Measurements from ENCODE around the gene BTBD16.

BTBD16 gene

DNA sequence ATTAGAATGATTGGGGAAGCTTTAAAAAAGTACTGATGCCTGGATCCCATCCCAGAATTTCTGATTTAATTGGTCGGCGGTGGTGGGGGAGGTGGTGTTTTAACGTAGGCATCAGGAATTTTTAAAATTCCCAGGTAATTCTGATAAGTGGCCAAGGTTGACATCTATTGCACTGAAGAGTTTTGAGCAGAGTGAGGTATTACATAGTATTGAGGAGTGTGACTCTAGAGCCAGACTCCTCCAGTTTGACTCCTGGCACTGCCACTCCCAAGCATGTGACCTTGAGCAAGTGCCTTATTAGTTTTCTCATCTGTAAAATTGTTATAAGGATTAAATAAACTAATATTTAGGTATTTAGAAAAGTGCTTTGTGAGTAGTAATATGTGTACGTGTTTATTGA, 109.6 kb downstream of the BTBD16 start:
- DNase-seq (ENCODE audit: extremely low read depth, insufficient read length): no peak
- no peaks in the 10 kb centered on the region for H3K36me3 ChIP-seq (ENCODE audit: control insufficient read depth, insufficient read depth, low read length)

DNA sequence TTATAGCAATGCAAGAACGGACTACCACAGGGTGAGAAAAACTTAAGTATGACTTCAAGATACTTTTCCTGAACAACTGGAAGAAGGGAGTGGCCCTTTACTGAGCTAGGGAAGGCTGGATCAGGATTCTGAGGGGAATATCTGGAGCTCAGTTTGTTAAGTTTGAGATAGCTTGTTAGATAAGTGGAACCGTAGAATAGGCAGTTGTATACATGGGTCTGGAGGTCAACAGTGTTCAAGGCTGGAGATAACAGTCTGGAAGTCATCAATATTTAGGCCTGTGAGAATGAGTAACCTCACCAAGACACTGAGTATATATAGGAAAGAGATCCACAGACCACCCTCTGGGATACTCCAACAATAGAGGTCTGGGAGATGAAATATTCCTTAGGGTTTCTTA, 110.6 kb downstream of the BTBD16 start:
- DNase-seq (ENCODE audit: extremely low read depth, insufficient read length): no peak
- no peak overlapping the region for H3K4me3 ChIP-seq (replicated peaks; ENCODE audit: low read depth, low read length)
- TF ChIP-seq, protein P1, sequence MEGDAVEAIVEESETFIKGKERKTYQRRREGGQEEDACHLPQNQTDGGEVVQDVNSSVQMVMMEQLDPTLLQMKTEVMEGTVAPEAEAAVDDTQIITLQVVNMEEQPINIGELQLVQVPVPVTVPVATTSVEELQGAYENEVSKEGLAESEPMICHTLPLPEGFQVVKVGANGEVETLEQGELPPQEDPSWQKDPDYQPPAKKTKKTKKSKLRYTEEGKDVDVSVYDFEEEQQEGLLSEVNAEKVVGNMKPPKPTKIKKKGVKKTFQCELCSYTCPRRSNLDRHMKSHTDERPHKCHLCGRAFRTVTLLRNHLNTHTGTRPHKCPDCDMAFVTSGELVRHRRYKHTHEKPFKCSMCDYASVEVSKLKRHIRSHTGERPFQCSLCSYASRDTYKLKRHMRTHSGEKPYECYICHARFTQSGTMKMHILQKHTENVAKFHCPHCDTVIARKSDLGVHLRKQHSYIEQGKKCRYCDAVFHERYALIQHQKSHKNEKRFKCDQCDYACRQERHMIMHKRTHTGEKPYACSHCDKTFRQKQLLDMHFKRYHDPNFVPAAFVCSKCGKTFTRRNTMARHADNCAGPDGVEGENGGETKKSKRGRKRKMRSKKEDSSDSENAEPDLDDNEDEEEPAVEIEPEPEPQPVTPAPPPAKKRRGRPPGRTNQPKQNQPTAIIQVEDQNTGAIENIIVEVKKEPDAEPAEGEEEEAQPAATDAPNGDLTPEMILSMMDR (IDR thresholded peaks at IDR 0.05; ENCODE audit: insufficient read depth, low read length, poor library complexity, severe bottlenecking): no peak
- no peaks in the 10 kb centered on the region for H3K36me3 ChIP-seq (ENCODE audit: control insufficient read depth, insufficient read depth, low read length)
- no peaks in the 10 kb centered on the region; the same call in 1 of the 2 replicates for H3K27me3 ChIP-seq (replicated peaks; ENCODE audit: control insufficient read depth, insufficient read depth, low read length)

More for the DNA sequence above, 109.6 kb downstream of the BTBD16 start:
- Histone ChIP-seq H3K27me3 (replicated peaks; ENCODE audit: control insufficient read depth, insufficient read depth, low read length) (no peaks in the 10 kb centered on the region; the same call in 1 of the 2 replicates), H3K4me3 (replicated peaks; ENCODE audit: low read depth, low read length) (no peak overlapping the region)
- TF ChIP-seq, protein P1 (IDR thresholded peaks at IDR 0.05; ENCODE audit: insufficient read depth, low read length, poor library complexity, severe bottlenecking): no peak

DNA sequence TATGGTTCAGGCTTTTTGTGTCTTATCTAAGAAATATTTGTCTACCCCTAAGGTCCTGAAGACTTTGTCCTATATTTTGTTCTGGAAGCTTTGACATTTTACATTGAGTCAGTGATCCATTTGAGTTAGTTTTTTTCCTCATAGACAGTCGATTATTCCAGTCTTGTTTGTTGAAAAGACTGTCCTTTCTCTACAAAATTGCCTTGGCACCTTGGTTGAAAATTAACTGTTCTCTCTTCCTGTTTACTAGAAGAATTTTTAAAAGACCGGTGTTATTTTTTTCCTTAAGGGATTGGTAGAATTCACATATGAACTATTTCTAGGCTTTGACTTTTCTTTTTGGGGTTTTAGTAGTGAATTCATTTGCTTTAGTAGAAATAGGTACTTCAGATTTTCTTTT, 115.4 kb downstream of the BTBD16 start:
- no peaks in the 10 kb centered on the region for H3K36me3 ChIP-seq (ENCODE audit: control insufficient read depth, insufficient read depth, low read length)
- TF ChIP-seq, protein P1 (IDR thresholded peaks at IDR 0.05; ENCODE audit: insufficient read depth, low read length, poor library complexity, severe bottlenecking): no peak
- no peak for DNase-seq (ENCODE audit: extremely low read depth, insufficient read length)
- H3K27me3 ChIP-seq (replicated peaks; ENCODE audit: control insufficient read depth, insufficient read depth, low read length): no peaks in the 10 kb centered on the region; the same call in 1 of the 2 replicates
- H3K4me3 ChIP-seq (replicated peaks; ENCODE audit: low read depth, low read length): no peak overlapping the region

DNA sequence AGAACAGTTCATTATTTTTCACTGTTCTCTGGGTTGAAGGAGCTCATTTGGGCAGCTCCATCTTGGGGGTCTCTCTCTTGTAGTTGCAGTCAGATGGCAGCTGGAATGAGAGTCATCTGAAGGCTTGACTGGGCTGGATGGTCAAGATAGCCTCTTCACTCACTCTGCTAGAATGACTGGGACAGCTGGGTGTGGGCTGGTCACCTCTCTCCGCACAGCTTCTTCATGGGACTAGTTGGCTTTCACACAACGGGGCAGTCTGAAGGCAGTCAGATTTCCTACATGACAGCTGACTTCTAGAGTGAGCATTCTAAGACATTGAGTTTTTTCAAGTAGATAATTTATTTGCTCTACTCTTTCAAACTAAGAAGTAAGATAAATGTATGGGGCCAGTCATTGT, 116.5 kb downstream of the BTBD16 start:
- no peak overlapping the region for H3K4me3 ChIP-seq (replicated peaks; ENCODE audit: low read depth, low read length)
- DNase-seq (ENCODE audit: extremely low read depth, insufficient read length): no peak
- no peaks in the 10 kb centered on the region for H3K36me3 ChIP-seq (ENCODE audit: control insufficient read depth, insufficient read depth, low read length)
- H3K27me3 ChIP-seq (replicated peaks; ENCODE audit: control insufficient read depth, insufficient read depth, low read length): no peaks in the 10 kb centered on the region
- TF ChIP-seq, protein P1 (IDR thresholded peaks at IDR 0.05; ENCODE audit: insufficient read depth, low read length, poor library complexity, severe bottlenecking): no peak

All from GM06990 (cell line).